Measurements from ENCODE around the gene OR6C6.
"Not testable (repeated sequence)": the region's sequence is repeated elsewhere in the genome, so short reads cannot be mapped to it uniquely, and the experiment has no call there.

The OR6C6 gene

DNA sequence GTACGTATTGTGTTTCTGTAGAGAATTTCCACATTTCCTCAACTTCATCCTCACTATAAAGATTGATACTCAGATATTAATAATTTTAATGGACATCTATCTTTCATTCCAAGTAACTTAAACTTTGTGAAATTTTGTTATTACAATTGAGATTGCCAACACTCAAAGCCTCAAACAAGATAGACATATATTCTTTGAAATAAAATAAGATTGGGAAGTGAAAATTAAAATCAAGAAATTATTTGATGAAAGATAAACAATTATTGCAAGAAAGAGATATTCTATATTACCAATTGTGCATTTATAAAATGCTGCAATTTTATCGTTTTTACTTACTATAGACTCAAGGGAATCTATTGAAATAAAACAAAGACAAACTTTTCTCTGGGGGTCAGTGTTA, at the start of gene OR6C6:
Gene OR6C6, minus strand, starts transcription at position 101 of the 400 bp plus-strand sequence. CDS start 1,337 bp downstream, outside the sequence.
- in situ Hi-C loops (cut with HindIII; ENCODE audit: low sequenced_read_pairs), result no loop called here

DNA sequence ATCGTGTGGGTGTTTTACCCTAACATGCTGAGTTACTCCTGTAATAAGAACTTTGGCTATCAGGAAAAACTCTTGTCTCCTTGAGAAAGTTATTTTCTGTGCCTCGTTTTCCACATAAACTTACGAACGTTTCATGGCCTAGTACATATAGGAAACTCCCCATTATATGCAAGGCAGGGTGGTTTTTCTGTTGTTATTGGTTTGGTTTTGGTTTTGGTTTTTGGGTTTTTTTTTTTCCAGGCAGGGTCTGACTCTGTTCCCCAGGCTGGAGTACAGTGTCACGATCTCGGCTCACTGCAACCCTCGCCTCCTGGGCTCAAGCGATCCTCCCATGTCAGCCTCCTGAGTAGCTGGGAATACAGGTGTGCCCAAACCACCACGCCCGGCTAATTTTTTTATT, 39.6 kb upstream of the OR6C6 start:
- in situ Hi-C loops (cut with HindIII; ENCODE audit: low sequenced_read_pairs), result no loop called here

DNA sequence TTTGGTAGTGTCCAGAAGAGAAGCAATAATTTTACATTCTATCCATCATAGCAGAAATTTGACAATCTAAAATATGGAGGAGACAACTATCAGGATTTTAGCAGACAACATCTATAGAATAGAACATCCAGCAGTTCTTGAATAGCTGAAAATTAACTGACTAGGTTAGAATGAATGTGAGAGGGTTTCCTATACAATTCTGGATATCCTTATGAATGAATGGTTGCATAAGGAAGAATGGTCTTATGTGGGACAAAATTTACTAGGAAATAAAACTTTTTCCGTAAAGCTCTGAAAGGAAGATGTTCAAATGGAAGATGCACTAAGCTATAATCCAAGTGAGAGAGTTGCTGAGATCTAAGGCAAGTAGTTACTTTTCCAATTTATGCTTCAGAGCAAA, 34.1 kb upstream of the OR6C6 start, which contains the start of gene OR6C3:
Gene OR6C3, plus strand, starts transcription at position 301 of the 400 bp plus-strand sequence. CDS start 955 bp downstream, outside the sequence.
- in situ Hi-C loops (cut with HindIII; ENCODE audit: low sequenced_read_pairs), result no loop called here

DNA sequence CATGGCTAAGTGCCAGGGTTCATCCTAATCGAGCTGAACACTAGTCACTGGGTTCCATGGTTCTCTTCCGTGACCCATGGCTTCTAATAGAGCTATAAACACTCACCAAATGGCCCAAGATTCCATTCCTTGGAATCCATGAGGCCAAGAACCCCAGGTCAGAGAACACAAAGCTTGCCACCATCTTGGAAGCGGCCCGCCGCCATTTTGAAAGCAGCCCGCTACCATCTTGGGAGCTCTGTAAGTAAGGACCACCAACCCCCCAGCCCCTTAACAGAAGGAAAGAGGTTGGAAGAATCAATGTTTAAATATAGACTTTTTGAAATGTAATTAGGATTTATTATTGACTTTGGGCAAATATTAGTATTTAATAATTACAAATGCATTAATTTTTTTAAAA, 29.4 kb upstream of the OR6C6 start:
- in situ Hi-C loops (cut with HindIII; ENCODE audit: low sequenced_read_pairs), result not testable (repeated sequence)

- in situ Hi-C loops (cut with HindIII; ENCODE audit: low sequenced_read_pairs), result loop anchor here (5.0 kb wide), 2 partner anchors 33 to 73 kb away; no protein-coding TSS in a partner anchor
Measured at GRCh38 chr12:55320201-55320600, 23.8 kb upstream of the OR6C6 start.

DNA sequence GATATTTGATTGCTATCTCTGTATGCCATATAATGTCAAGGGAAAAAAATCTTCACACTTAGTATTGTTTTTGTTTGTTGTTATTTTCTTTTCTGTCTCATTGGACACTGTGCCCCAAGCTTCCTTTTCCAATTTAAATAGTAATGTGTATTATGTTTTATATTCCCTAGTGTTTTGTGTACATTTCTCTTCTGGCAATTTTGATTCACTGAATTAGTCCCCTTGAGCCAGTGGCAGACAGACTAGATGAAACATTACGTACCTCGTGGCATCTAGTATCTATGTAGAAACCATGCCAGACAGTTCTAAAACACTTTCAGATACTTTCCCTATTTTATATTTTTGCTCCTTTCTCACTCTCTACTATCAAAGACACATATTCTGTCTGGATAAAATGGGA, 17.7 kb upstream of the OR6C6 start, which contains the start of gene OR6C1:
Gene OR6C1, plus strand, starts transcription at position 301 of the 400 bp plus-strand sequence. CDS start 6,257 bp downstream, outside the sequence.
- in situ Hi-C loops (cut with HindIII; ENCODE audit: low sequenced_read_pairs), result no loop called here

- in situ Hi-C loops (cut with HindIII; ENCODE audit: low sequenced_read_pairs), result loop anchor here (5.0 kb wide), 1 partner anchor 32 kb away; no protein-coding TSS in a partner anchor
Measured at GRCh38 chr12:55289999-55290398, 6.4 kb downstream of the OR6C6 start.

GRCh38 chr12:55280991-55281390, 15.4 kb downstream of the OR6C6 start:
- in situ Hi-C loops (cut with HindIII; ENCODE audit: low sequenced_read_pairs), result no loop called here

- in situ Hi-C loops (cut with HindIII; ENCODE audit: low sequenced_read_pairs), result no loop called here
Measured at GRCh38 chr12:55258303-55258702, 38.1 kb downstream of the OR6C6 start.

DNA sequence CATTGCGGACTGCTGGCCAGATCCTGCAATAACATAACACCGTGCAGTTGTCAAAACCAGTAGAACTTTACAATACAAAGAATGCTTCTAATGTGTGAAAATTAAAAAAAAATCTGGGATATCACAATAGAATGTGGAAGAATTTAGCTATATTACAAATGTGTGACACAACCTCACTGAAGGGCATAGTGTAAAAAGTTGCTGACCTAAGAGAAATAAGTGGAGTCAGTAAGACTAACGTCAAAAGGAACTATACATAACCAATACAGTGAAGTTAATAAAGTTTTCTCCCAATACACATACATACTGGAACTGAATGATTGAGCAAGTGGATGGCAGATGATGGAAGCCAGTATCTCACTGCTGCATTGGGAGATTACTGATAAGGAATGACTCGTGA, 39.5 kb downstream of the OR6C6 start:
- in situ Hi-C loops (cut with HindIII; ENCODE audit: low sequenced_read_pairs), result no loop called here

DNA sequence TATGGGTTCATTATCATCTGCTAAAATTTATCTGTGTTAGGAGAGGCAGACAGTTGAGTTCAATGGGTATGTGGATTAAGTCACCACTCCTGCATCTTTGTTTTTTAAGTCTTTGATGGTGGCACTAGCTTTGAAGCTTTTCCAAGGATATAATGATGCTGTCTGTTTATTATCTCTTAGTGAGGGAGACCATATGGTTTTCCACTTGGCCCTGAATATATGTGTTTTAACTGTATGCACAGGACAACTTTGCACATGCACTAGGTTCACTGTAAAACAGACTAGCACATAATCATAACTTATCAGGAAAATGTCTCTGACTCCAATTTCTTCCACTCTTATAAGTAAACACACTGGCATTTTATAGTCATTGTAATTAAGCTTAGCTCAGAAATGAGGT, 43.1 kb downstream of the OR6C6 start:
- in situ Hi-C loops (cut with HindIII; ENCODE audit: low sequenced_read_pairs), result no loop called here

GRCh38 chr12:55250944-55251343, 45.4 kb downstream of the OR6C6 start:
- in situ Hi-C loops (cut with HindIII; ENCODE audit: low sequenced_read_pairs), result no loop called here

DNA sequence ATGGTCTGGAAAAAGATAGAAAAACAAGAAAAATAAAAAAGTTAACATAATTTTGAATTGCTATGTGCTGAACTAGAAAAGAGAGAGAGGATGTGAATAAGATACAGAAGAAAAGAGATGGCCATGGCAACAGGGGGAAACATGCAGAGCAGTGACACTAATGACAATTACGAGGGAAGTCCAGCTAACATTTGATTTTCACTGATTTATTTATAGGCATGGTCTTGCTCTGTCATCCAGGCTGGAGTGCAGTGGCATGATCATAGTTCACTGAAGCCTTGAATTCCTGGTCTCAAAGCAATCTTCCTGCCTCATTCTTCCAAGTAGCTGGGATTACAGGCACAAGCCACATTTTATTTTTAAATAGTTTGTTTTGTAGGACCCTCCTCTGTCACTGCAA, 50.2 kb downstream of the OR6C6 start:
- in situ Hi-C loops (cut with HindIII; ENCODE audit: low sequenced_read_pairs), result loop anchor here (5.0 kb wide), 1 partner anchor 76 kb away; no protein-coding TSS in a partner anchor

- in situ Hi-C loops (cut with HindIII; ENCODE audit: low sequenced_read_pairs), result no loop called here
Measured at GRCh38 chr12:55244309-55244708, 52.1 kb downstream of the OR6C6 start, which contains the start of gene OR6C74. Gene OR6C74, plus strand, starts transcription at chr12:55244609. Its CDS starts 2,679 bp downstream, at chr12:55247288.
